Stimulated activated CD8-positive, alpha-beta memory T cell treated with anti-CD3 and anti-CD28 coated beads, Interleukin-7, amount 100 ng/mL, for 24 hours (primary cell): ENCODE measurements around the gene SOD2.
"Not testable (repeated sequence)": the region's sequence is repeated elsewhere in the genome, so short reads cannot be mapped to it uniquely, and the experiment has no call there.

Experiments
- DNase-seq: peaks from one replicate; pipeline ENCODE4 v3.0.0-alpha.2; 2020; ENCODE audit warnings: low read depth

Gene SOD2

GRCh38 chr6:159682810-159683209, 10.2 kb downstream of the SOD2 start:
- DNase-seq, result no peak

GRCh38 chr6:159682295-159682694, 10.7 kb downstream of the SOD2 start:
- DNase-seq, result no peak

GRCh38 chr6:159681191-159681880, 11.7 kb downstream of the SOD2 start:
- DNase-seq, result no peak

- DNase-seq, result no peak
These were observed 12.9 kb downstream of the SOD2 start for GRCh38 chr6:159680104-159680503.

GRCh38 chr6:159679091-159680077, 13.7 kb downstream of the SOD2 start:
- no peak for DNase-seq

- no peak for DNase-seq
These were observed 14.5 kb downstream of the SOD2 start for GRCh38 chr6:159678574-159678973.

- no peak for DNase-seq
These were observed 15.4 kb downstream of the SOD2 start for GRCh38 chr6:159677506-159678165.

GRCh38 chr6:159676890-159677505, 16.0 kb downstream of the SOD2 start:
- DNase-seq, result no peak

GRCh38 chr6:159676236-159676635, 16.8 kb downstream of the SOD2 start:
- not testable (repeated sequence) for DNase-seq

- DNase-seq, result no peak
These were observed 27.0 kb downstream of the SOD2 start for GRCh38 chr6:159665868-159666635.

GRCh38 chr6:159663368-159663889, 29.6 kb downstream of the SOD2 start:
- not testable (repeated sequence) for DNase-seq

GRCh38 chr6:159661977-159662376, 31.1 kb downstream of the SOD2 start:
- not testable (repeated sequence) for DNase-seq

GRCh38 chr6:159655409-159655988, 37.5 kb downstream of the SOD2 start:
- no peak for DNase-seq

- no peak for DNase-seq
These were observed 38.5 kb downstream of the SOD2 start for GRCh38 chr6:159654483-159655098.

- no peak for DNase-seq
These were observed 42.7 kb downstream of the SOD2 start for GRCh38 chr6:159650314-159650713.

- no peak for DNase-seq
These were observed 43.6 kb downstream of the SOD2 start for GRCh38 chr6:159649441-159649840.

- DNase-seq, result no peak
These were observed 46.3 kb downstream of the SOD2 start for GRCh38 chr6:159646733-159647132.

- no peak for DNase-seq
These were observed 46.9 kb downstream of the SOD2 start for GRCh38 chr6:159646116-159646515.

- no peak for DNase-seq
These were observed 47.4 kb downstream of the SOD2 start for GRCh38 chr6:159645640-159646039.
